Panc1 (cell line): ENCODE results near the gene TRAPPC14. TPM values are rescaled to one million over a fixed set of nuclear protein-coding genes. Genes with fewer than 3 reads are reported as not detected.
A peak's percentile ranks its signal among the peaks of the same experiment; 100 is the strongest.

ENCODE experiments used
- ATAC-seq: fragments of 200-7000 bp; cut with Tn5 transposase; 2 replicates; pipeline ENCODE4 v1.9.1; 2020; ENCODE audit warnings: mild to moderate bottlenecking, moderate library complexity
- BruUV-seq: library from RNA; stranded (reverse); fragments of 400-500 nt; replicated peaks from 2 replicates; lab custom pipeline; 2021; lab: Mats Ljungman, UMichigan
- CTCF ChIA-PET: fragments of 300-600 bp; sonication (Branson Sonifier 250); formaldehyde crosslinking; loops from one replicate; lab custom pipeline; 2022; ENCODE audit warnings: antibody characterized with exemption; lab: Charles Lee
- POLR2A ChIA-PET: fragments of 300-600 bp; sonication (Branson Sonifier 250); formaldehyde crosslinking; loops from one replicate; lab custom pipeline; 2022; ENCODE audit warnings: antibody characterized with exemption; lab: Charles Lee
- DNase-seq: peaks from one replicate; pipeline ENCODE4 v3.0.0-alpha.2; 2010; ENCODE audit warnings: low read depth, low spot score
- H3K27ac ChIP-seq: 2 replicates; pipeline ENCODE4 v1.5.1; 2011; ENCODE audit warnings: mild to moderate bottlenecking, low read length, inconsistent platforms
- H3K27me3 ChIP-seq: fragments of 200-500 bp; sonication (Bioruptor generic); 2 replicates; pipeline ENCODE4 v1.6.0; 2014; ENCODE audit warnings: low read length, inconsistent platforms; ENCODE audit not compliant: control insufficient read depth, insufficient read depth
- H3K36me3 ChIP-seq: fragments of 200-500 bp; sonication (Bioruptor generic); 2 replicates; pipeline ENCODE4 v1.5.1; 2014; ENCODE audit warnings: inconsistent platforms, mild to moderate bottlenecking, low read length, moderate library complexity; ENCODE audit not compliant: control insufficient read depth, insufficient read depth
- H3K4me1 ChIP-seq: 2 replicates; pipeline ENCODE4 v1.5.1; 2011; ENCODE audit warnings: inconsistent platforms, mild to moderate bottlenecking, low read length, moderate library complexity; ENCODE audit not compliant: control insufficient read depth, insufficient read depth
- H3K4me3 ChIP-seq, 2 experiments: 2 replicates each; pipeline ENCODE4 v1.5.1; 2011 to 2012; ENCODE audit warnings: low read depth in 2 of 2, low read length in 2 of 2, mild to moderate bottlenecking in 2 of 2, inconsistent platforms in 1 of 2, moderate library complexity in 1 of 2
- H3K9me3 ChIP-seq: fragments of 200-500 bp; sonication (Bioruptor generic); 2 replicates; pipeline ENCODE4 v1.5.1; 2014; ENCODE audit warnings: low read depth, mild to moderate bottlenecking, inconsistent platforms, low read length, moderate library complexity; ENCODE audit not compliant: control insufficient read depth, insufficient read depth
- CTCF ChIP-seq: fragments of 450-650 bp; IDR thresholded peaks from 2 replicates; pipeline ENCODE4 v1.5.1; 2017; ENCODE audit warnings: mild to moderate bottlenecking
- POLR2AphosphoS5 ChIP-seq: IDR thresholded peaks from 2 replicates; pipeline ENCODE4 v1.6.1; 2012; ENCODE audit warnings: mild to moderate bottlenecking, low read depth, low read length, moderate library complexity
- REST ChIP-seq, 2 experiments: IDR thresholded peaks; 2 replicates each; pipeline ENCODE4 v1.6.1; 2011 to 2012; ENCODE audit warnings: low read depth in 2 of 2, control low read depth in 1 of 2, low read length in 1 of 2, mild to moderate bottlenecking in 1 of 2, moderate library complexity in 1 of 2; ENCODE audit not compliant: insufficient read depth in 1 of 2
- SIN3A ChIP-seq: IDR thresholded peaks from 2 replicates; pipeline ENCODE4 v1.6.1; 2012; ENCODE audit warnings: low read depth, mild to moderate bottlenecking, low read length, moderate library complexity, borderline replicate concordance; ENCODE audit not compliant: insufficient read depth
- TCF7L2 ChIP-seq: IDR thresholded peaks from 2 replicates; pipeline ENCODE4 v1.6.1; 2011; ENCODE audit warnings: mild to moderate bottlenecking, low read depth, low read length, inconsistent platforms
- in situ Hi-C: cut with HindIII; loops from 2 replicates; pipeline ENCODE4 v1.10.0; 2016; ENCODE audit warnings: low sequenced_read_pairs, low pct_unique_long_range_greater_than_20kb
- intact Hi-C: fragments of 100-400 bp; cut with micrococcal nuclease; formaldehyde crosslinking; loops from one replicate; pipeline ENCODE4 v1.10.0; 2022; ENCODE audit not compliant: unreplicated experiment
- total RNA-seq: library from RNA; stranded (reverse); gene quantifications from one replicate; pipeline ENCODE4 v1.2.1, GENCODE V29; 2021; ENCODE audit not compliant: unreplicated experiment

Gene TRAPPC14
- total RNA-seq, 1 experiment from 2014 or later, result 33.2 TPM

DNA sequence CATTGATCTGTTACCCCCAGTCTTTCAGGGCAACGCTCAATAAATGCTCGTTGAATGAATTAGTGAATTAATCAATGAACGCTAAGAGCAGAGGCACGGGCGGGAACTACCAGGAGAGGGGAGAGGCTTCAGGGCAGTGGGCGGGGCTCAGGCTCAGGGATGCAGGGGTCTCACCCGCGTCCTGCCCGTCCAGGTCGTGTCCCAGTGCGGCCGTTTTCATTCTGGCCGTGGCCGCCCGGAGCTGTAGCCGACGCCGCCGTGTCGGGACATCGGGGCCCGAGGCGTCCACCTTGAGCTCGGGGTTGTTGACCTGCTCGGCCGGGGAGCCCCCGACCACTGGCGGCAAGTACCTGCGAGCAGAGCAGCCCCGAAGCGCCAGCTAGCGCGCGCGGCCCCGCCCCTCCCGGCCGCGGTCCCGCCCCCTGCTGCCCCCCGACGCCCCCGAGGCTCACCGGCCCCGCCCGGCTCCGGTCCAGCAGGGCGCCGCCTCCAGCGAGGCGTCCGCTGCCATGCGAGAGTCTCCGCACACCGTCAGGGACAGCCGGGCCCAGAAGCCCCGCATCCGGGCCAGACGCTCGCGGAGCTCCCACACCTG lies 12.7 kb upstream of the TRAPPC14 start:
- intact Hi-C loops, result no loop called here
- CTCF ChIA-PET, result no interaction called here

DNA sequence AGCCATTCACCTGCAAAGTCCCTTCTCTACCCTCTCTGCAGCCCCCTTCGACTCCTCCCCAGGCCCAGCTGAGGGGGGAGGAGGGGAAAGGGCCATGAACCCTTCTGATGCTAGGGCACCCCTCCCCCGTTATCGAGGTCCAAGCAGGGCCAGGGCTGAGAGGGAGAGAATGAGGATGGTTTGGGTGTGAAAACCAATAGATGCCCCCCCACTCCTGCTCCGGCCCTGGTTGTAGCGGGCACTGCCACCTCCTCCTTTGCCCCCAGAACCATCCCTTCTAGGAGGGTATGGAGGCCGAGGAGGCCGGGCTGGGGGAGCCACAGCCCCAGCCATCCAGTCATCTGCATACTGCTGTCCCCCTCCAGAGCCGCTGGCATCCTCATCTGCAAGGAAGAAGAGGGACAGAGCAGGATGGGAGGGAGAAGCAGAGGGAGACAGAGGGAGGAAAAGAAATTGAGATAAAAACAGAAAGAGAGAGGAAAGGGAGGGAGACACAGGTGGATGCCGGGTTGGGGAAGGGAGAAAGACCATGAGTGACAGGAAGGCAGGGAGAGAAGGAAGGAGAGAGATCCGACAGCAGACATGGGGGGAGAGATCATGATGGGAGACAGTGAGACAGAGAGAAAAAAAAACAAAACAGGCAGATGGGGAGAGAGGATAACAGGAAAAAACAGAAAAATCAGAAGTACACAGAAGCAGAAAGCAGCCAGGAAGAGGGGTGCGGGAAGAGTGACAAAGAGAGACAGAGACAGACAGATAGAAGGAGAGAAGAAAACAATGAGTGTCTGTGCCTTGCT lies 11.8 kb upstream of the TRAPPC14 start:
- DNase-seq, result no peak
- TF ChIP-seq TCF7L2 (no peak), SIN3A (no peak), CTCF (no peak), POLR2AphosphoS5 (no peak)
- H3K9me3 ChIP-seq, result no peaks in the 10 kb centered on the region
- H3K27ac ChIP-seq, result no peak overlapping the region
- ChIA-PET POLR2A (no interaction called here), CTCF (no interaction called here)
- intact Hi-C loops (no loop called here), in situ Hi-C loops (no loop called here)
- H3K27me3 ChIP-seq, result no peaks in the 10 kb centered on the region
- ATAC-seq, result no peak
- no peak overlapping the region for H3K4me3 ChIP-seq
- BruUV-seq, result no TSS peak
- no peaks in the 10 kb centered on the region for H3K36me3 ChIP-seq
- peaks cover 7% of the 10 kb centered on the region for H3K4me1 ChIP-seq

More for the DNA sequence above, 12.7 kb upstream of the TRAPPC14 start:
- ATAC-seq (peak; percentile 59), DNase-seq (no peak)
- in situ Hi-C loops, result no loop called here
- TF ChIP-seq CTCF, result no peak
- no peak for TF ChIP-seq REST (IDR thresholded peaks at IDR 0.05; ENCODE audit: insufficient read depth in 1 of 2, low read depth in 2 of 2, low read length in 1 of 2)
- no peak for TF ChIP-seq POLR2AphosphoS5
- no peaks in the 10 kb centered on the region for H3K9me3 ChIP-seq
- no peaks in the 10 kb centered on the region for H3K27me3 ChIP-seq
- no peak overlapping the region for H3K27ac ChIP-seq
- POLR2A ChIA-PET, result no interaction called here
- peaks cover 7% of the 10 kb centered on the region for H3K4me1 ChIP-seq
- no peaks in the 10 kb centered on the region for H3K36me3 ChIP-seq
- peak overlapping the region; percentile 36 to 44 for H3K4me3 ChIP-seq
- BruUV-seq, result no TSS peak
